Stimulated activated CD4-positive, alpha-beta T cell treated with anti-CD3 and anti-CD28 coated beads, Interleukin-12 subunit alpha, Interleukin-12 subunit beta, amount 100 ng/mL, for 24 hours (primary cell): Measurements from ENCODE around the gene JRKL.

ENCODE experiments used
- DNase-seq, 2 experiments: peaks; one replicate each; pipeline ENCODE4 v3.0.0-alpha.2; 2020; ENCODE audit warnings: low read depth in 2 of 2

JRKL gene

GRCh38 chr11:96389720-96390487, at the start of gene JRKL, which contains the start of gene CCDC82:
JRKL (plus strand) TSS chr11:96390013; CDS start chr11:96390650, 637 bp downstream.
CCDC82 (minus strand) TSS chr11:96389912; CDS start chr11:96384747, 5,165 bp downstream.
- DNase-seq, result peak; percentile 95 to 97

- no peak for DNase-seq
Measured at GRCh38 chr11:96340555-96340885, 49.3 kb upstream of the JRKL start.

GRCh38 chr11:96341211-96342013, 48.4 kb upstream of the JRKL start:
- peak; percentile 35 to 36 for DNase-seq

GRCh38 chr11:96342014-96342960, 47.5 kb upstream of the JRKL start:
- DNase-seq, result no peak

GRCh38 chr11:96342961-96343711, 46.7 kb upstream of the JRKL start, which contains the start of gene MAML2:
MAML2 (minus strand) TSS chr11:96343195; CDS start chr11:96341895, 1,300 bp downstream.
- peak; percentile 82 to 86 for DNase-seq

GRCh38 chr11:96356848-96357247, 33.0 kb upstream of the JRKL start:
- no peak for DNase-seq

GRCh38 chr11:96357794-96358193, 32.0 kb upstream of the JRKL start:
- no peak for DNase-seq

- no peak for DNase-seq
Measured at GRCh38 chr11:96358321-96358720, 31.5 kb upstream of the JRKL start.

- no peak for DNase-seq
Measured at GRCh38 chr11:96361778-96362177, 28.0 kb upstream of the JRKL start.

GRCh38 chr11:96365493-96365892, 24.3 kb upstream of the JRKL start:
- no peak for DNase-seq

- DNase-seq, result no peak
Measured at GRCh38 chr11:96366024-96366423, 23.8 kb upstream of the JRKL start.

GRCh38 chr11:96367342-96367741, 22.5 kb upstream of the JRKL start:
- no peak for DNase-seq

- DNase-seq, result no peak
Measured at GRCh38 chr11:96373826-96374225, 16.0 kb upstream of the JRKL start.

GRCh38 chr11:96376796-96377195, 13.0 kb upstream of the JRKL start:
- no peak for DNase-seq

GRCh38 chr11:96384156-96384555, 5.7 kb upstream of the JRKL start:
- DNase-seq, result no peak

GRCh38 chr11:96385187-96385586, 4.6 kb upstream of the JRKL start:
- DNase-seq, result no peak

- no peak for DNase-seq
Measured at GRCh38 chr11:96388891-96389719, 708 bp upstream of the JRKL start.

GRCh38 chr11:96390488-96390792, 627 bp downstream of the JRKL start:
- DNase-seq, result no peak

GRCh38 chr11:96391698-96392307, 2.0 kb downstream of the JRKL start:
- DNase-seq, result no peak
